Glomerular visceral epithelial cell (primary cell): ENCODE results near the gene IGF2.
"Not testable (repeated sequence)": the region's sequence is repeated elsewhere in the genome, so short reads cannot be mapped to it uniquely, and the experiment has no call there.

ENCODE experiments used
- DNase-seq: peaks from one replicate; pipeline ENCODE4 v3.0.0-alpha.2; 2016; ENCODE audit errors: extremely low spot score

Gene IGF2

DNA sequence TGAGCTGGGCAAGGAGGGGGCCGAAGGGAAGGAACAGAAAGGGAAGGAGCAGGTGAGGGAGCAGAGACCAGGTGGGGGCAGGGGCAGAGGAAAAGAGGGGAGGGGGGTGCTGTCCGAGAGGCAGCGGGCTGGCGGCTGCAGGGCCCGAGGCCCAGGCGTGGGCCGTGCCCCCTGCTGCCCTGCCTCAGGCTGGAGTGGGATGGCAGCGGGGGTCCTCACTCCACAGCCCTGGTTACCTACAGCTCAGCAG is 2.3 kb downstream of the IGF2 start:
- DNase-seq = no peak

DNA sequence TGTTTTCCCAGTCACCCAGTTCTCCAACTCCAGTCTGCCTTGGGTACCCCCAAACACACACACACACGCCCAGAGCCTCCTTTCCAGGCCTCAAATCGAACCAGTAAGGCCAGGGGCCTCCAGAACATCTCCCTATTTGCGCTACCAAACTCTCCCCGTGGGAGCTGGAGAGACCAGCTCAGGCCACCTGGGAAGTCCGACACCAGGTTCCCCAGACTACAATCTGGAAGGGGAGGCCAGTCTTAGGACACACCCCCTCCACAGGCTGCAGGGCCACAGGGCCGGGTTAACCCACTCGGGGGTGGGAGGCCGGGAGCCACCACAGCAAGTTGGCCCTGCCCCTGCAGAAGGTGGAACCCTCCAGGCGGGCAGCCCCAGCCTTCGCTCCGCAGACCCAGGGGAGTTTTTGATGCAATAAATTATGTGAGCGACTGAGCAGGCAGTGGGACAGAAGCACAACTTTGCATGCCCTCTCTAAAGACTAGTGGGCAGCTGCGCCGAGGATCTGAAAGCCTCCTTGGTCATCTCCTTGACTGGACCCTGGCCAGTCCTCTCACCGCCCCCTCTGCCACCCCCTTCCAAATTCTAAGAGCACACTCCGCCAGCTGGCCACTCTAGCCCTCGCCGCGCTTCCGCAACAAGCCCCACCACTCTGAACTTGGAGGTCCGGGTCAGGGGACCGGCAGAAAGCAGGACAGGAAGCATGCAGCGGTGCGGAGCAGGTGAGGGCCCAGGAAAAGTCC is 2.8 kb downstream of the IGF2 start:
- DNase-seq = no peak

DNA sequence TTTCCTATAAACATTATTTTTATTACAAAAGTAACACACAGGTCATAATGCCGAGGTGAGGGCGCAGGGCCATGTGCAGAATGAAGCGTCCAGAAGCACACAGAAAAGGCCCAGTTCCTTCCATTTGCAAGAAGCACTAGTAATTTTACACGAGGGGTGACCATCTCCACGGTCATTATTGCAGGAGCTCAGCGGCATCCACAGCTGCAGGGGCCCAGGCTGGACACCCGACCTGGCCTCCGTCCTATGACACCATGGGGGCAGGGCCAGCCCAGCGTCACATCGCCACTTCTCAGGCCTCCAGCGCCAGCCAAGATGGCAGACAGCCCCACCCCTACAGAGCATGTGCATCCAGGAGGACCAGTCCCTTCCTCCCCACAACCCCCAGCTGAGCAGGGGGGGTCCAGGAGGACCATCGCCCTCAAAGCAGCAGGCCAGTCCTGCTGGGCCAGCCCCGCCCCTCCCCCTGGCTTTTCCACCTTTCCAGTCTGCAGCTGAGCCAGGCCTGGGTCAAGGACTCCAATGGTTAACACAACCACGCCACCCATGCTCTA is 3.5 kb downstream of the IGF2 start:
- DNase-seq = no peak

DNA sequence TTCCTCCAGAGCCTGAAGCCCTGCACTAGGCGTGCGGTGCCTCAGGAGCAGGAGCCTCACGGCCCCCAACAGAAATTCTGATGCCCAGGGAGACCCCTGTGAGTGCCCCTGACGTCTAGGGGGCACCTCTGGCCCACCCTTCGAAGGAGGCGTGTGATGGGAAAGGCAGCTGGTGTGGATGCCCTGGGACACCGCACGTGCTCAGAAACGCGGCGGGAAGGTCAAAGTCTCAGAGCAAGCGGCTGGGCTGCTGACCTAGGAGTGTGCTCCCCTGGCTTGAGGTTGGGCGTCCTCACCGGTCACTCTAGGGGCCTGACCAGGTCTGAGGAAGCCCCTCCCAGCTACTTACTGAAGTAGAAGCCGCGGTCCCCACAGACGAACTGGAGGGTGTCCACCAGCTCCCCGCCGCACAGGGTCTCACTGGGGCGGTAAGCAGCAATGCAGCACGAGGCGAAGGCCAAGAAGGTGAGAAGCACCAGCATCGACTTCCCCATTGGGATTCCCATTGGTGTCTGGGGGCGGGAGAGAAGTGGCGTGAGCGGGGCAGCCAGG is 4.1 kb downstream of the IGF2 start:
- DNase-seq = no peak

DNA sequence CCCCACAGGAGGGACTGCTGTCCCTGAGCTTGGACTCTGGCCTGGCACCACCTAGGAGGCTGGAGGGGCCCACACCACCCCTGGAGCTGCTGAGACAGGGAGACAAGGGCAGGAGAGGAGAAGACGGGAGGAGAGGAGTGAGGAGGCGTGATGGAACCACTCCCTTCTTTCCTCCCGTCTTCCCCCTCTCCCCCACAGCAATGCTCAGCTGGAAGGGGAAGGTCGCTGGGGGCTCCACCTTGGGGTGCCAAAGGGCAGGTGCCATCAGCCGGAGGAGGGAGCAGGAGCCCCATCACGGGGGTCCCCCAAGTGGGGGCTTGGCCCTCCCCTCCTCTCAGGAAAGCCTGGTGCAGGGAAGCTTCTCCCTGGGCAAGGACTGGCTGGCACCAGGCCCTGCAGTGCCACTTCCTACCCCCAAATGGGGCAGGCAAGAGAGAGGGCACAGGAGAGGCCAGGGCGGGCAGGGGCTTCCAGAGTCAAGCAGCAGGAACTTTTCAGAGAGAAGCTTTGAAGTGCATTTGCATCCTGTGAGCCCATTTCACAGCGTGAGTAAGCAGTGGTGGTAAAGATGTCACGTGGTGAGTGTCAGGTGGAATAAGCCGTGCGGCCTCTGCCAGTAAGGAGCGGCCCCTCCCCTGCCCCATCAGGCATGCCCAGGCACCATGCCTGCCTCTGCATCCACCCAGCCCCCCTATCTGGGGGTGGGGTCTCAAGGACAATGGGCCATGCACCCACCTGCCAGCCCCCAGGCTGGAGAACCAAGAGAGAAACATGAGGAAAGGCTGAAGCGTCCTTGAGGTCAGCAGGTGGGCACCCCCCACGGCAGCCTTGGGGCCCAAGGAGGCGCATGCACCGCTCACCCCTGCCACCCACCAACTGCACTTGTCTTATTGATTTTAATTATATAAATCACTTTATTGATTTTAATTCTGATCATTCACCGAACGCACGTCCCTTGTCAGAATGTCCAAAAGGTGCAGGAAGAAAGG is 4.9 kb downstream of the IGF2 start:
- no peak for DNase-seq

DNA sequence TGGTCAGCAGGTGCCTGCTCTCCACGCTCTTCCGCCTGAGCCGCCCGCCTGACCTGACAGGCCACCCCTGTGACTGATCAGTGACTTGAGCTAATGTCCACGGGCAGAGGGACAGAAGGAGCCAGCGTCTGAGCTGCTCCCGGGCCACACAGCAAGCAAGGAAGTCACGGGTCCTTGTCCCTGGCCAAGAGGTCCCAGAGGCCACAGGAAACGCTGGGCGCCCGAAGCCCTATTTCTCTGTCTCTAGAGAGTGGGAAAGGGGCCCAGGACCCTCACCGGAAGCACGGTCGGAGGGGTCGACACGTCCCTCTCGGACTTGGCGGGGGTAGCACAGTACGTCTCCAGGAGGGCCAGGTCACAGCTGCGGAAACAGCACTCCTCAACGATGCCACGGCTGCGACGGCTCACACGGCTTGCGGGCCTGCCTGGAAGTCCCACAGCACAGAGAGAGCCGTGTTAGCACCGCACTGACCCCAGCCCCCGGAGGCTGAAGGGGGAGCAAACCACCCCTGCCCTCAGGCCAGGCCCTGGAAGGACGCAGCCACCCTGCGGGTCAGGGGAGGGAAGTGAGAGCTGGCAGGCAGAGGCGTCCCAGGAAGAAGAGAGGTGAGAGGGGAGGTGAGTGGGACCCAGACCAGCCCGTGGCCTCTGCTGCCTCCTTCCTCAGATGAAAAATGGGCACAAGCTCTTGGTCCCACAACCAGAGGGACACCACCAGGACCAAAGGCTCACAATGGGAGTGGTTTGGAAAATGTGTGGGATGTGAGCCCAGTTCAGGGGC is 5.8 kb downstream of the IGF2 start:
- no peak for DNase-seq

DNA sequence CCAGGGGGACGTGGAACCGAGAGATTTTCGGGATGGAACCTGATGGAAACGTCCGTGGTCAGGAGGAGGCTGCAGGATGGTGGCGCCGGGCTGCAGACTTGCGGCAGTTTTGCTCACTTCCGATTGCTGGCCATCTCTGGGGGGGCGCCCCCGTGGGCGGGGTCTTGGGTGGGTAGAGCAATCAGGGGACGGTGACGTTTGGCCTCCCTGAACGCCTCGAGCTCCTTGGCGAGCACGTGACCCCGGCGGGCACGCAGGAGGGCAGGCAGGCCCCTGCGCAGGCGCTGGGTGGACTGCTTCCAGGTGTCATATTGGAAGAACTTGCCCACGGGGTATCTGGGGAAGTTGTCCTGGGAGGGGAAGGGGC is 6.3 kb downstream of the IGF2 start:
- no peak for DNase-seq

DNA sequence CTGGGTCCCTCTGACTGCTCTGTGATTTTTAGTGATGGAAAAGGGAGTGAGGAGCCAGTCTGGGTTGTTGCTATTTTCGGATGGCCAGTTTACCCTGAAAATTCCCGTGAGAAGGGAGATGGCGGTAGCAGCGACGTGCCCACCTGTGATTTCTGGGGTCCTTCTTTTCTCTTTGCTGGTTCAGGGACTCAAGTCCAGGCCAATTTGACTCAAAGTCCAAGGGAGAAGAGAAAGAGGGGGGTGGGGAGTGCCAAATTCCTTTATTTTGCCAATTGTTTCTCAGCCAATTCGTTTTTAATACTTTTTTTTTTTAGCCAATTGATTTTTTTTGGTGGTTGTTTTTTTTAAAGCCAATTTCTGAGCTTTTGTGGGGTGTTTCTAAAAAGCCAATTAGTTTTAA is 6.9 kb downstream of the IGF2 start:
- DNase-seq = no peak

DNA sequence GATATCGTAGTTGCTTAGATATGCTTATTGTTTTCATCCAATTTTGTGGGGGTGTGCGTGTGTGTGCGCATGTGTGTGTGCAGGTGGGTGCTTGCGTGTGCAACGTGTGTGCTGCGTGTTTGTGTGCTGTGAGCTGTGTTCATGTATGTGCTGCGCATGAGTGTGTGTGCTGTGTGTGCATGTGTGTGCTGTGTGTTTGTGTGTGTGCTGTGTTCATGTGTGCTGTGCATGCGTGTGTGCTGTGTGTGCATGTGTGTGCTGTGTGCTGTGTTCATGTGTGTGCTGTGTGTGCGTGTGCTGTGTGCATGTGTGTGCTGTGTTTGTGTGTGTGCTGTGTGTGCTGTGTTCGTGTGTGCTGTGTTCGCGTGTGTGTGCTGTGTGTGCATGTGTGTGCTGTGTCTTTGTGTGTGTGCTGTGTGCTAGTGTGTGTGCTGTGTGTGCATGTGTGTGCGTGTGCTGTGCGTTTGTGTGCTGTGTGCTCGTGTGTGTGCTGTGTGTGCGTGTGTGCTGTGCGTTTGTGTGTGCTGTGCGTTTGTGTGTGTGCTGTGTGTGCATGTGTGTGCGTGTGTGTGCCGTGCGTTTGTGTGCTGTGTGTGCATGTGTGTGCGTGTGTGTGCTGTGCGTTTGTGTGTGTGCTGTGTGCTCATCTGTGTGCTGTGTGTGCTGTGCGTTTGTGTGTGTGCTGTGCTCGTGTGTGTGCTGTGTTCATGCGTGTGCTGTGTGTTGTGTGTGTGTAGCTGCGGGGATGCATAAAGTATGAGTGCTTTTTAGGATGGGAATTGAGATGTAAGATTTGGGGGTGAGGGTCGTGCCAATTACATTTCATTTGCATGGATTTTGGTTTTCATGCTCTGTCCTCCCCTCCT is 7.6 kb downstream of the IGF2 start:
- no peak for DNase-seq

DNA sequence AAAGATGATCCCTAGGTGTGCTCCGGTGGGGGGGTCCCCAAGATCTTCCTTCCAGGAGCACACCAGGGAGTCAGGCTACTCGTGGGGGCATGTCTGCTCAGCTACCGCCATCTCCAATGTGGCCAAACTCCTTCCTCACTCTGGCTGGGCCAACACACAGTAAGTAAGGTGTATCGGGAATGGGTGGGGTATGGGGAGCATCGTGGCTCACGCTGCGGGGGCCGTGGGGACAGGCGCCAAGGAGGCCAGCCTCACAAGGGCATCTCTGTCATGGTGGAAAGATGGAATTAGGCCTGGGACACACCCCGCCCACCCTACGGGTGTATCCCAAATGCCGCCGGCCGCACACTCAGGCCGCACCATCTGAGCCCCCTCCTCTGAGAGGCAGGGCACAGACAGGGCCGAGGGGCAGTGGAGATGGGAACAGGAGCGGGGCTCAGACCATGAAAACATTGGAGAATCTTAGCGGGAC is 8.3 kb downstream of the IGF2 start:
- no peak for DNase-seq

DNA sequence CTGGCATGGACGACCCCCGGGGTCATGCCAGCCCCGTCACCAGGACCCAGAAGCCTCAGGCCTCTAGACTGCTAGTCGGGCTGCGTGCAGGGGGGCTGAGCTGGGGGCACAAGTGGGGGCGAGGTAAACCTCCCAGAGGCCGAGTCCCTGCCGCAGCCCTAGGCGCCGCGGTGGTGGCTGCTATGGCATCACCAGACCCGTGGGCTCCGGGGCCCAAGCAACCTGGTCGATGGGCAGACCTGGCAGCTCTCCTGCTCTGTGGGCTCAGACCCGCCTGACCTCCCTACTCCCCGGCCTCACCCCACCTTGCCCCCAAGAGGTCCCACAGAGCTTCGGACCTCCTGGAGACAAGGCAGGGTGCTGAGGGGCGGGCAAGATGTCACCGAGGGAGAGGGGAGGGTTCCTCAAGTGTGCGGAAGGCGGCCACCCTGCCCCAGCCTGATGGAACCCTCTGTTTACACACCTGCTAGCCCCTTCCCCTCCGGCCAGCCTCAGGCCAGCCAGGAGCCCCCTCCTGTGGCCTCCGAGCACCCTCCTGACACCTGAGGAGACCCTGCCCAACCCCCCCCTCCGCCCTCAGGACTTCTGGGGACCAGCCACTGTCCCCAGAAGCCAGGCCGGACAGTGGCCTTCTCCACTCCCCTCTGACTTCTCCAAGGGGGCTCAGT is 9.4 kb downstream of the IGF2 start:
- DNase-seq = no peak

DNA sequence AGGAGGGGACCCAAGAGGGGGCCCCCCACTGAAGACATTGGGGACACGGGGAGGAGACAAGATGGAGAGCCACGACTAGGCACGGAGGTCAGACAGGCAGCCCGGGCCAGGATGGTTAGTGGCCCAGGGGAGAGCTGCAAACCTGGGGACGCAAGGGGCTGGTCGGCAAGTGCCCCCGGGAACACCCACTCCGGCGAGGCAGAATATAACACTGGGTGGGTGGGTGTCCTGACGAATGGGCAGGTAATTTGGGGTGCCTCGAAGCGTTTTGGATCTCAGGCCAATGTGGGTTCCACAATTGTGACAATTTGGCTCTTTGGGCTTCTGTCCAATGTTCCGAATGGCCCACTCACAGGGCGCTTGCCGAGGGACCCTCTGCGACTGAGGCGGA is 9.9 kb downstream of the IGF2 start:
- no peak for DNase-seq

DNA sequence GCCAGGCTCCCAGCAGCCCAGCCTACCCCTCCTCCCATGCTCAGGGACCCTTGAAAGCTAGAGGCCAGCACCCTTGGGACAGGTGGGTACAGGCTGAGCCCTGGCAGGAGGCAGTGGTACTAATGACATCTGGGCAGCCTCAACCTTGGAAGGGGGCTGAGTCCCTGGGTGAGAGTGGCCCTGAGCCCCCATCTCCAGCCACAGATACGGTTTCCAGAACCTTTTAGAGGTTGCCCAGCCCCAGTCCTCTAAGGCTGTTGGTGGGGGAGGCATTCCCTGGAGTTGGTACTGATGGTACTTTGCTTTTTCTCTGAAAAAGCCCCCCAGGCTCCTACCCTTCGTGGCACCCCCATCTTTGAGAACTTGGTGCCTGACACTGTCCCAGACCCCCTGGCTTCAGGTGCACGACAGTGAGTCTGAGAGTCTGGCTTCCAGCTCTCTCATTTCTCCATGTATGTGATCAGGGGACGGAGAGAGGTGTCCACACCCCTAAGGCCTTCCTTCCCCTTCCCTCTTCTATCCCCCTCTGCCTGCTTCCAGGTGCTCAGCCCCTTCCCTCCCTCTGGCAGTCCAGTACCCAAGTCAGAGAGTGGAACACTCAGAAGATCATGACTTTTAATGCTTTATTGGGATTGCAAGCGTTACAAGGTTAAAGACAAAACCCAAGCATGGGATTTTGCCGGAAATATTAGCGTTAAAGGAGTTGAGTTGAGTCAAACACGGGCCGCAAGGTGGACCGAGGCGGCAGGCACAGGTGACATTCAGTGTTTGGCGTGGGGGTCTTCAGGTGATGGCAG is 10.5 kb downstream of the IGF2 start:
- DNase-seq = no peak

DNA sequence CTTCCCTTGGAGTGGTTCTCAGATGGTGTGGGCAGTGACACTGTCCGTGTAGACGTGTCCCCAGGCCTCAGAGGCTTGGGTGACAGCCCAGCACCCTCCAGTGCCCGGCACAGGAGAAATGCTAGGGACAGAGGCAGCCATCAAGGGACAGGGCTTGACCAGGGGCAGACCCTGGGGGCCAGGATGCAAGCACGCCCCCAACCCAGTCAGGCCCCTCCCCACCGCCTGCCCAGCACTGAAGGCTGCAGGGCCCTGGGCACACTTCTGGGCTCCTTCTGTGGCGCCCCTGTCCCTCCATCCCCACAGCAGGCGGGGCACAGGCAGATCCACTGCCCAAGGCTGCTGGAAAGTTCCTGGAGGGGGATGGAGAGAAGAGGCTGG is 11.1 kb downstream of the IGF2 start:
- no peak for DNase-seq

DNA sequence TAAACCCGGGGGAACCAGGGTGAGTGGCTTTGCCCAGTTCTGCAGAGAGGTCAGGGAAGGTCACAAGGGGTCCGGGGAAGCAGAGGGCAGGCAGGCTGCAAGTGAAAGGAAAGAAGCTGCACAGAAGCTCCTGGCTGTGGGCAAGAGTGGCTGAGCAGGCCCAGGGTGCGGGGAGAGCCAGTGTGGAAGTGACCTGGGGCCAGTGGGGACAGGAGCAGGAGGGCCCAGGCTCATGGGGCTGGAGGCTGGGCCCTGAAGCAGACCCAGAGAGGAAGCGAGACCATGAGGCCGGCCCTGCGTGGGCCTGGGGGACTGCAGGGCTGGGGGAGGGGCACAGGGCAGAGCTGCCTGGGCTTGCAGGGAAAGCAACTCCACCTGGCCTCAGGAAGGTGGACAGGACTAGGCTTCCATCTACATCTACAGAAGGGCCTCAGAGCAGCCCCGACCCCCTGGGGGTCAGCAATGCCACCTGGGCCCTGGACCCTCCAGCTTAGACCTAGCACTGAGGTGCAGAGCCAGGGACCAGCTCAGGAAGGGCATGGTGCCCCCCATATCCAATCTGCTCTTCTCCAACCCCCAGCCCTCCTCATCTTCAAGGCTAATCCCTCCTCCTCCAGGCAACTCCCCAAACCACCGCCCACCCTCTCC is 11.6 kb downstream of the IGF2 start:
- no peak for DNase-seq

DNA sequence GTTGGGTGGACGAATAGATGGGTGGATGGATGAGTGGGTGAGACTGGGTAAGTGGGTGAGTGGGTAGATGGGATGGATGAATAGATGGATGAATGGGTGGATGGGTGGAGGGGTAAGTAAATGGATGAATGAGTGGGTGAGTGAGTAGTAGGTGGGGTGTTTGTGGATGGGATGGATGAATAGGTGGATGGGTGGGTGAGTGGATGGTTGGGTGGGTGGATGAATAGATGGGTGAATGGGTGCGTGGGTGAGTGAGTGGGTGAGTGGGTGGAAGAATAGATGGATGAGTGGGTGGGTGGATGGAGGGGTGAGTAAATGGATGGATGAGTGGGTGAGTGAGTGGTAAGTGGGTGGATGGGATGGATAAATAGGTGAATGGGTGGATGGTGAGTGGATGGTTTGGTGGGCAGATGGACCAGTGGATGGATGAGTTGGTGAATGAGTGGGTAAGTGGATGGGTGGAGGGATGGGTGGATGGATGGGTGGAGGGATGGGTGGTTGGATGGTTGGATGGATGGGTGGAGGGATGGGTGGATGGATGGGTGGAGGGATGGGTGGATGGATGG is 12.6 kb downstream of the IGF2 start:
- DNase-seq = no peak

DNA sequence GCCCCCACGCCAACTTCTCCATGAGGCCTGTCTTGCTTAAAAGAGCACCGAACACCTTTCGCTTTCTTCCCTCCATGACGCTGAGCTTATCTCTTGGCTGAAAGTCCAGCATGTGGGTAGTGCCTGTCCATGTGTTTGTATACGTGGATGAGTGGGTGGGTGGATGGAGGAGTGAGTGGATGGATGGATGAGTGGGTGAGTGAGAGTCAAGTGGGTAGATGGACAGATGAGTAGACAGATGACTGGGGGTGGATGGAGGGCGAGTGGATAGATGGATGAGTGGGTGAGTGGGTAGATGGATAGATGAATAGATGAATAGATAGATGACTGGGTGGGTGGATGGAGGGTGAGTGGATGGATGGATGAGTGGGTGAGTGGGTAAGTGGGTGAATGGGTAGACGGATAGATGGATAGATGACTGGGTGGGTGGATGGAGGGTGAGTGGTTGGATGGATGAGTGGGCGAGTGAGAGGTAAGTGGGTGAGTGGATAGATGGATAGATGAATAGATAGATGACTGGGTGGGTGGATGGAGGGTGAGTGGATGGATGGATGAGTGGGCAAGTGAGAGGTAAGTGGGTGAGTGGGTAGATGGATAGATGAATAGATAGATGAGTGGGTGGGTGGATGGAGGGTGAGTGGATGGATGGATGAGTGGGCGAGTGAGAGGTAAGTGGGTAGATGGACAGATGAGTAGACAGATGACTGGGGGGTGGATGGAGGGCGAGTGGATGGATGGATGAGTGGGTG is 14.3 kb downstream of the IGF2 start:
- not testable (repeated sequence) for DNase-seq

DNA sequence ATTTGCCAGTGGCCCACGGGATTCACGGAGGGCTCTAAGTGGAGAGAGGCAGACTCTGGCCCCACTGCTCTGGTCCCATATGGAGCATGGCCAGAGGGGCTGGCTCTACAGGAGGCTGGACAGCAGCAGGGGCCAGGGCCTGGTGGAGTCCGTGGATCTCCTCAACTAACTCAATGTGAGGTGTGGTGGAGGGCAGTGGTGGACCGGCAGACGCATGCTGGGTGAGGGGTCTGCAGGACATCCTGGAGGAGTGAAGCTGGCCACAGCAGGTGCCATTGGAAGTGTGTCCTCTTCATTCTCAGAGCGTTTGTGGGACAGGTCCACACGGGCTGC is 15.6 kb downstream of the IGF2 start:
- DNase-seq = no peak
